HL-60 (cell line): Measurements from ENCODE around the gene ACTRT2.

Experiments
- DNase-seq, 2 experiments: peaks; one replicate each; pipeline ENCODE4 v3.0.0-alpha.2; 2010 to 2020; ENCODE audit warnings: low read depth in 1 of 2, low spot score in 1 of 2
- H3K27ac ChIP-seq: fragments of 250-450 bp; sonication (Bioruptor Pico); replicated peaks from 2 replicates; pipeline ENCODE4 v1.5.1; 2020; ENCODE audit warnings: mild to moderate bottlenecking, moderate library complexity
- H3K27me3 ChIP-seq: fragments of 250-450 bp; sonication (Bioruptor Pico); 2 replicates; pipeline ENCODE4 v1.5.1; 2021; ENCODE audit warnings: mild to moderate bottlenecking, moderate library complexity; ENCODE audit not compliant: insufficient read depth, poor library complexity, severe bottlenecking
- H3K4me3 ChIP-seq: replicated peaks from 2 replicates; pipeline ENCODE4 v1.5.1; 2011; ENCODE audit warnings: mild to moderate bottlenecking, control low read depth, low read length; ENCODE audit not compliant: insufficient read depth
- GABPA ChIP-seq: IDR thresholded peaks from 2 replicates; pipeline ENCODE4 v1.6.1; 2012; ENCODE audit warnings: low read depth
- POLR2AphosphoS5 ChIP-seq: IDR thresholded peaks from 2 replicates; pipeline ENCODE4 v1.6.1; 2012; ENCODE audit warnings: low read depth
- SPI1 ChIP-seq: IDR thresholded peaks from 2 replicates; pipeline ENCODE4 v1.6.1; 2012; ENCODE audit warnings: low read depth, mild to moderate bottlenecking, borderline replicate concordance
- TF ChIP-seq, protein P1 (sequence below): IDR thresholded peaks from 2 replicates; pipeline ENCODE4 v1.6.1; 2012; ENCODE audit warnings: low read depth; ENCODE audit not compliant: insufficient replicate concordance
- TF ChIP-seq, protein P2 (sequence below): IDR thresholded peaks from one replicate; pipeline ENCODE4 v1.5.1; 2011; ENCODE audit warnings: low read length, control low read depth, inconsistent platforms; ENCODE audit not compliant: insufficient read depth

Gene ACTRT2

DNA sequence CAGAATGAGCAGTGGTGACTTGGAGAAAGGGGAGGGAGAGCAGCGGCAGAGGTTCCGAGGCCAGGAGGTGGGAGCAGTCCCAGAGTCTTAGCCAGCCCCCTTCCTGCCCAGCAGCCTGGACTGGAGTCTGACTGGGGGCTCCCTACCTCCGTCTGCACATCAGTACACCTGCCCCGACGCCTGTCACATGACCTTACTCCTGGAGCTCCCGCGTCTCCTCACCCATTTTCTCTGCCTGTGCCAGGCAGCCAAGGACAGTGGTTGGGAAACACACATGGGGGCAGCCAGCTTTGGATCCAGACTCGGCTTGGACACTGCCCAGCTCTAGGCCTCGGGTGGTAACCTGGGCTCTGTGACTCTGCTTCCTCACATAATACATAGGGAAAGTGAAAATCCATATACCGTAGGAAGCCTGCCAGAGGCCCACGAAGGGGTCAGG is 16.9 kb downstream of the ACTRT2 start:
- no peak overlapping the region for H3K27ac ChIP-seq
- no peak overlapping the region for H3K4me3 ChIP-seq
- no peak for TF ChIP-seq SPI1
- no peaks in the 10 kb centered on the region for H3K27me3 ChIP-seq
- DNase-seq = no peak

DNA sequence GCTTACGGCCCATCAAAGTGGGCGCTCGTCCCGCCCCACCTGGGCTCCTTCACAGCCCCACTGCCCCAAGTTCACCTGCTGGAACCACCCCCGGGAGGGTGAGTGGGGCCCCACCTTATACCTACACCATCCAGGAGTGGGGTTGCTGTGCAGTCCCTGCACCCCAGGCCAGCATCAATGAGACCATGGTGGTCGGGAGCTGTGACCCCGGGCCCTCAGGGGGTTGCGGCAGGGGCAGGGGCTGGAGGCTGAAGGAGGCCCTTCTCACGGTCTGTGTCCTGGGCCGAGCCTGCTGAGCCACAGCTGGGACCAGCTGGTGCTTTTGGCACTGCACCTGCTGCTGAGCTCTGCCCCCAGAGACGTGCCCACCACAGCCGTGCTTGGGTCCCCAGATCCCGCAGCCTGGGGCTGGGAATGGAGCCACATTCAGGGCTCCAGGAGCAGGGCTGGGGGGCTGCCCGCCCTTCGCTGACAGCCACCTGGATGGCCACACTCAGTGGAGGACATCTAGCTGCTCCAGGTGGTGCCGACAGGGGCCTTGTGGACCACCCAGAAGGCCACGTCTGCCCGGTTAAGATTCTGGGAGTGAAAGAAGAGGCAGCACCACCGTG is 17.4 kb downstream of the ACTRT2 start:
- TF ChIP-seq GABPA = no peak
- TF ChIP-seq SPI1 = no peak
- TF ChIP-seq, protein P1, sequence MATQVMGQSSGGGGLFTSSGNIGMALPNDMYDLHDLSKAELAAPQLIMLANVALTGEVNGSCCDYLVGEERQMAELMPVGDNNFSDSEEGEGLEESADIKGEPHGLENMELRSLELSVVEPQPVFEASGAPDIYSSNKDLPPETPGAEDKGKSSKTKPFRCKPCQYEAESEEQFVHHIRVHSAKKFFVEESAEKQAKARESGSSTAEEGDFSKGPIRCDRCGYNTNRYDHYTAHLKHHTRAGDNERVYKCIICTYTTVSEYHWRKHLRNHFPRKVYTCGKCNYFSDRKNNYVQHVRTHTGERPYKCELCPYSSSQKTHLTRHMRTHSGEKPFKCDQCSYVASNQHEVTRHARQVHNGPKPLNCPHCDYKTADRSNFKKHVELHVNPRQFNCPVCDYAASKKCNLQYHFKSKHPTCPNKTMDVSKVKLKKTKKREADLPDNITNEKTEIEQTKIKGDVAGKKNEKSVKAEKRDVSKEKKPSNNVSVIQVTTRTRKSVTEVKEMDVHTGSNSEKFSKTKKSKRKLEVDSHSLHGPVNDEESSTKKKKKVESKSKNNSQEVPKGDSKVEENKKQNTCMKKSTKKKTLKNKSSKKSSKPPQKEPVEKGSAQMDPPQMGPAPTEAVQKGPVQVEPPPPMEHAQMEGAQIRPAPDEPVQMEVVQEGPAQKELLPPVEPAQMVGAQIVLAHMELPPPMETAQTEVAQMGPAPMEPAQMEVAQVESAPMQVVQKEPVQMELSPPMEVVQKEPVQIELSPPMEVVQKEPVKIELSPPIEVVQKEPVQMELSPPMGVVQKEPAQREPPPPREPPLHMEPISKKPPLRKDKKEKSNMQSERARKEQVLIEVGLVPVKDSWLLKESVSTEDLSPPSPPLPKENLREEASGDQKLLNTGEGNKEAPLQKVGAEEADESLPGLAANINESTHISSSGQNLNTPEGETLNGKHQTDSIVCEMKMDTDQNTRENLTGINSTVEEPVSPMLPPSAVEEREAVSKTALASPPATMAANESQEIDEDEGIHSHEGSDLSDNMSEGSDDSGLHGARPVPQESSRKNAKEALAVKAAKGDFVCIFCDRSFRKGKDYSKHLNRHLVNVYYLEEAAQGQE = no peak
- TF ChIP-seq, protein P2, sequence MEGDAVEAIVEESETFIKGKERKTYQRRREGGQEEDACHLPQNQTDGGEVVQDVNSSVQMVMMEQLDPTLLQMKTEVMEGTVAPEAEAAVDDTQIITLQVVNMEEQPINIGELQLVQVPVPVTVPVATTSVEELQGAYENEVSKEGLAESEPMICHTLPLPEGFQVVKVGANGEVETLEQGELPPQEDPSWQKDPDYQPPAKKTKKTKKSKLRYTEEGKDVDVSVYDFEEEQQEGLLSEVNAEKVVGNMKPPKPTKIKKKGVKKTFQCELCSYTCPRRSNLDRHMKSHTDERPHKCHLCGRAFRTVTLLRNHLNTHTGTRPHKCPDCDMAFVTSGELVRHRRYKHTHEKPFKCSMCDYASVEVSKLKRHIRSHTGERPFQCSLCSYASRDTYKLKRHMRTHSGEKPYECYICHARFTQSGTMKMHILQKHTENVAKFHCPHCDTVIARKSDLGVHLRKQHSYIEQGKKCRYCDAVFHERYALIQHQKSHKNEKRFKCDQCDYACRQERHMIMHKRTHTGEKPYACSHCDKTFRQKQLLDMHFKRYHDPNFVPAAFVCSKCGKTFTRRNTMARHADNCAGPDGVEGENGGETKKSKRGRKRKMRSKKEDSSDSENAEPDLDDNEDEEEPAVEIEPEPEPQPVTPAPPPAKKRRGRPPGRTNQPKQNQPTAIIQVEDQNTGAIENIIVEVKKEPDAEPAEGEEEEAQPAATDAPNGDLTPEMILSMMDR = no peak
- TF ChIP-seq POLR2AphosphoS5 = no peak
- no peak for DNase-seq
- no peak overlapping the region for H3K27ac ChIP-seq
- no peaks in the 10 kb centered on the region for H3K27me3 ChIP-seq
- no peak overlapping the region for H3K4me3 ChIP-seq

DNA sequence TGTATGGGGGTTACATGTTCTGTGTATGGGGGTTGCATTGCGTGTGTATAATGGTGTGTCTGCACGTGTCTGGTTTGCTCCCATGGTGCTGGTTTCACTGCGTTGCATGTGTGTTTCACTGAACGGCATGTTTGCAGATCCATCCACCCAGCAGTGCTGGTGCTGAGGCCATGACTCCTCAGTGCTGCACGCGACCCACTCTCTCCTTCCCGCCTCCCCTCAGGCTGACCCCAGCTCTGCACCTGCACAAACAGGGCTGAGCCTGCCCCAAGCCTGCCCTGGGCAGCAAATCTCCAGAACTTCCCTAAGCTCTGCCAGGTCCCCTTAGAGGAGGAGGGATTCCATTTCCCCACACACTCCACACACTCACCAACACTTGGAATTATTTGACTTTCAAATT is 18.7 kb downstream of the ACTRT2 start:
- no peak for DNase-seq
- TF ChIP-seq SPI1 (no peak), GABPA (no peak), POLR2AphosphoS5 (no peak)
- TF ChIP-seq, protein P2 = no peak
- TF ChIP-seq, protein P1 = no peak
- no peak overlapping the region for H3K4me3 ChIP-seq
- H3K27ac ChIP-seq = no peak overlapping the region
- H3K27me3 ChIP-seq = no peaks in the 10 kb centered on the region

DNA sequence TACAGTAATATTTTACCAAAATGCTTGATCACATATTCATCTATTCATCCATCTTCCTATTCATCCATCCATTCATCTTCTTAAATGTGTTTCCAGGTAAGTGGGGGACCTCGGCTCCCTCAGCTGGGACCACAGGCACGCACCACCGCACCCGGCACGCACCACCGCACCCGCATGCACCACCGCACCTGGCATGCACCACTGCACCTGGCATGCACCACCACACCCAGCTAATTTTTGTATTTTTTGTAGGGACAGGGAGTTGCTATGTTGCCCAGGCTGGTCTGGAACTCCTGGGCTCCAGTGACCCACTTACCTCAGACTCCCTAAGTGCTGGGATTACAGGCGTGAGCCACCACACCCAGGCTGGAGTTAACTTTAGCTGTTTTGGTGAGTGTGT is 21.2 kb downstream of the ACTRT2 start:
- DNase-seq = no peak
- TF ChIP-seq, protein P2 = no peak
- TF ChIP-seq POLR2AphosphoS5 (no peak), GABPA (no peak)
- TF ChIP-seq, protein P1 = no peak
- no peak overlapping the region for H3K4me3 ChIP-seq
- no peak overlapping the region for H3K27ac ChIP-seq
- H3K27me3 ChIP-seq = no peaks in the 10 kb centered on the region
